ENCODE measurements around the gene ST7.

The ST7 gene

DNA sequence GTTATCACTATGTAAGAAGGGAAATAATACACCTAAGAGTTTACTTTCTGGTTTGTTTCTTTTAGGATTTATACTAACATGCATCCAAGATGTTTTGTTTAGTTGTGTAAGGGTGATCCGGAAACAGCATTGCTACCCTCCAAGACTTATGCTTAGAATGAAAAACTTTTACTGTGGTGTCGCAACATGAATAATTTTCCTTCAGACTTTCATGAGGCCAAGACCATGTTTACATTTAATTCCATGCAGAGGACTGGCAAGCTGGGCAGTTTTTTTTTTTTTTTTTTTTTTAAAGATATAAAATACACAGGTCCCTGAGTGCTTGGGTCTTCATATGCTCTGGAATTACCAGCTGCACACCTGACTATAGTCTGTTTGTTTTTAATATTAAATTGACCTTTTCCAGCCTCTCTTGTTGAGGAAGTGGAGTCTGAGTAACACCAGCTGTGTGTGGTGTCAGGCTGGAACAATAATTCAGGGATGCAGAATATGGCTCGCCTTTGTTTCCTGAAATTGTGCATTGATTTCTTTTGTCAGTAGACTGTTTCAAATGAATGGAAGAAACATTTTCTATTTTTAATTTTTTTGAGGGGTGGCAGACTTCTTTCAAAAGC lies 81.7 kb downstream of the ST7 start:
- no peak for DNase-seq

DNA sequence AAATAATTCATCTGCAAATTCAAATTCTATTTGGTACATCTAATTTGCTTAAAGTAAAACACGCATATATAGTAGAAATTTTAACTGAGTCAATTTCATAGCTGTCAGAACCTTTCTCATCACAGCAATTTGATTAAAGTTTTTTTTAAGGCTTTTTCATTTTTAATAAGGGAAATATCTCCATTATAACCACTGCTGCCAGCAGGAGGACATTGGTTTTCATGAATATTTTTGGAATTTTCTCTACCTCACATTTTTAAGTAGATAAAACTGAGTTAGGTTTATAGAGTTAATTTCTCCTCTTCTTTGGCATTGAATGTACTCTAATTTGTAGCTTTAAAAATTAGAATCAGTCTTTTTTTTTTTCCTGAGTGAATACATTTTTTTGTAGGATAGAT lies 82.2 kb downstream of the ST7 start:
- no peak for DNase-seq

DNA sequence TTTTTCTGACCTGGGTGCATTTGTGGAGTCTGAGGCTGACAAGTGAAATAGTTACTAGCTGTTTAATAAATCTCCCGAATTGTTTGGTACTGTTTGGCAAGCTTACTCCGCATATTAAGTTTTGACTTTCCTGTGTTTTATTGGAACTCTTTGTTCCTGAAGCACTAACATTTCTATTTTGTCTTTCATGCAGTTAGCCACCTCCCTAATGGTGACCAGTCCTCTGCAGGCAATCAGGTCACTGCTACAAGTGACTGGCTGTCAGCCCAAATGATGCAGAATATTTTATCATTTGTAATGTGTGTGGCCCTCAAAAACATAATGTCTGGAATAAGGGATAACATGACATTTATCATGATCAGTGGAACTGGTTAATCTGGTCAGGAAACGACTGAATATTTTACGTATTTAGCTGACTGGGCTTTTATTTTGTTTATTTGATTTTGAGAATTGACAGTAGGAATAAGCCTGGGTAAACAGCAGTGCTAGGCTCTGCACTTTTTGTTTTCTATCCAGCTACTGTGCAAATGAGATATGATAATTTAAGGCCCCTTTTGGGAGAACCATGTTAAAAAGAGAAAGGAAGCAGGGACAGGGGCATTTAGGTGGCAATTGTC lies 82.9 kb downstream of the ST7 start:
- no peak for DNase-seq

DNA sequence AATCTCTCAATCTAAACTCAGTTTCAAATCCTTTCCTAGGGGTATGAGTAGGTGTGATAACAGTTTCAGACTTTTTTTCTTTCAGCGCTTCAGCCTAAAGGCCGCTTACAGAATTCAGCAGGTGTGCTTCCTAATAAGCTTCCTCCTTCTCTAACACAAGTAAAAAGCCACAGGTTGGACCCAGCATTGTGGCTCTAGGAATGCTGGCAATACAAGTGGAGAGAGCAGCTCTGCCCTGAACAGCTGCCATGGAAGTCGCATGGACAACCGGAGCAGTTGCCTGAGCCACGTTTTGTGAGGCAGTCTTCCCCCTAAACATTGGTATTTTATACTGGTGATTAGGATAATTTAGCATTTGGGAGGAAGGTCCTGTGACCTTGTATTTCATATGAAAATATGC lies 83.5 kb downstream of the ST7 start:
- DNase-seq = no peak

DNA sequence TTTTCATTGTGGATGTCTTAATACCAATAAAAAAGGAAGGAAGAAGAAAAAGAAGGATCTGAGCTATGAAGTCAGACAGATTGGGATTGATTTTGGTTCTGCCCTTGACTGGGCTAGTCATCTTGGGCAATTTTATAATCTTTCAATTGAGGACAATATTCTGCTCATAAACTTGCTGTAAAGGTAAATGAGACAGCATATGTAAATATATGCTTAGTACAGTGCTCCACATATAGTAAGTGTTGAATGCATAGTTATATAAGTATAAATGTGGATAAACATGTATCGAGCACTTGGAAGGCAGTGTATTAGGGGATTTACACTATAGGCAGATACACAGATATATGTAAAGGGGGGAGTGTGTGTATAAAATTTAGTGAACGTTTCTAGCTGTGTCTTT lies 85.1 kb downstream of the ST7 start:
- no peak for DNase-seq

DNA sequence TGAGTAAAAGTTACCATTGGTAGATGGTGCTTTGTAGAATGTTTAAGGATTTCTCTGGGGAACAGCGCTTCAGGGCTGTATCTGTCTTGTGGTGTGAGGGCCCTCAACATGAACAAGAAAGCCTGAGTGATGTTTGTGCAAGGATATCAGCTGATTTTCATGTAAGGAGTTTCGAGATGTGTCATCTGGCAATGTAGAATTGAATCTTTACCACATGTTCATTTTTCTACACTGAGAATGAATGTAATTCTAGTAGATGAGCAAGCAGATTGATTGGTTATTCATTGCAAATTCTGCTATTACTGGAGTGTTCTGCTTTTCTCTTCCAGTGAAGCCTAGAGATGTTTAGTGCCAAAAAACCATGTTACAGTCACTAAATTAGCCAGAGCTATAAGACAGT lies 87.7 kb downstream of the ST7 start:
- no peak for DNase-seq

DNA sequence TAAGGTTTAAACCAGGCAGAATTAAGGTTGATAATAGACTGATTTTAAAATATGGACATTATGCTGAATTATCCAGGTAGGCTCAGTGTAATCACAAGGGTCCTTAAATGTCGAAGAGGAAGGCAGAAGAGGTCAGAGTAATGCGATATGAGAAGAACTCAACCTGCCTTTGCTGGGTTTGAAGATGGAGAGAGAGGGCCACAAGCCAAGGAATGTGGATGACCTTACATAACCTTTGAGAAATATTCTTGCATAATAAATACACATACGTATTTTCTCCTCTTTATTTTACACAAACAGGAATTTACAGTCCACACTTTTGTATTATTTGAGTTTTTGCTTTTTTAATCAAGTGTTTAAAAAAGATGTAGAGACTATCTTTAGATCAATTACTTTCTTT lies 88.5 kb downstream of the ST7 start:
- no peak for DNase-seq

DNA sequence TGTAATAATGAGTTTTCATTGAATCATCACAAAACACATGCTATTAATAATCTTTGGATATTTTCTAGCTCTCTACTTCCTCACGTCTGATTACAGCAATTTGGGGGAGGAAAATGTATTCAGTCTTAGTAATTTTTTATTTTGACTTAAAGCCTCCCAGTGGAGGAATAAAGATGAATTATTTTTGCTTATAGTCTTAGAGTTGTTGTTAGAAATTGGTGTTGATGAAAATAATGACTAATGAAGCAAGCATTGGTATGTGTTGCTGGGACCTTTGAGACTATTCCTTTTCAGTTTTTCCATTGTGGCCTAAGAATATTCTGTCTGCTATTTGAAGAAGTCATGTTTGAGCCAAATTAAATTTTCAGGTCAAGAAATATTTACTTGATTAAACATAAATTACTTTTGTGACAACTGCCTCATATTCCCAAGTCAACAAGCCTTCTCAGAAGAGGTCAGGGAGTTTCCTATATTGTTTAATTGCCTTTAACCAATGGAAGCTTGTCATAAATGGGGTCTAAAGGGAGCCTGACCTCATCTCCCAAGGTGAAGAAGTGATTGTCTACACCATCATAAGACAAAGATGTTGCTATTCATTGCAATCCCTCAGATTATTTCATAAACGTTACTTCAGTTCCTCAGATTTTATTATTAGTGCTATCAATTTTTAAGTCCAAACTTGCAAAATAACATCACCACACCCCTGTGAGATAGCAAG lies 90.0 kb downstream of the ST7 start:
- DNase-seq = no peak

DNA sequence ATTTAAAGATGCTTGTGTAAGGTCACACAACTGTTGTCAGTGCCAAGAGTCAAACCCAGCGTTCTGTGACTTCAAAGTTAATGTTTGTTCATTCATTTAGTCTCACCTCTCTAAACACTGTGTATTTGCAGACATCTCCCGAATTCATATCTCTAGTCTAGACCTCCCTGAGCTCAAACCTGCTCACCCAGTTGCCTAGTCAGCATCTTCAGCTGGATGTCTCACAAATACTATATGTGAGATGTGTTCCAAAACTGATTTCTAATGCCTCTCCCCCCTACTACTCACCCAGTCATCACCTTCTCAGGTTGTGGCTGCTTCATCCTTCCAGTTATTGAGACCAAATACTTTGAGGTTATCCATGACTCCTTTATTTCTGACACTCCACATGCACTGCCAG lies 91.4 kb downstream of the ST7 start:
- no peak for DNase-seq

DNA sequence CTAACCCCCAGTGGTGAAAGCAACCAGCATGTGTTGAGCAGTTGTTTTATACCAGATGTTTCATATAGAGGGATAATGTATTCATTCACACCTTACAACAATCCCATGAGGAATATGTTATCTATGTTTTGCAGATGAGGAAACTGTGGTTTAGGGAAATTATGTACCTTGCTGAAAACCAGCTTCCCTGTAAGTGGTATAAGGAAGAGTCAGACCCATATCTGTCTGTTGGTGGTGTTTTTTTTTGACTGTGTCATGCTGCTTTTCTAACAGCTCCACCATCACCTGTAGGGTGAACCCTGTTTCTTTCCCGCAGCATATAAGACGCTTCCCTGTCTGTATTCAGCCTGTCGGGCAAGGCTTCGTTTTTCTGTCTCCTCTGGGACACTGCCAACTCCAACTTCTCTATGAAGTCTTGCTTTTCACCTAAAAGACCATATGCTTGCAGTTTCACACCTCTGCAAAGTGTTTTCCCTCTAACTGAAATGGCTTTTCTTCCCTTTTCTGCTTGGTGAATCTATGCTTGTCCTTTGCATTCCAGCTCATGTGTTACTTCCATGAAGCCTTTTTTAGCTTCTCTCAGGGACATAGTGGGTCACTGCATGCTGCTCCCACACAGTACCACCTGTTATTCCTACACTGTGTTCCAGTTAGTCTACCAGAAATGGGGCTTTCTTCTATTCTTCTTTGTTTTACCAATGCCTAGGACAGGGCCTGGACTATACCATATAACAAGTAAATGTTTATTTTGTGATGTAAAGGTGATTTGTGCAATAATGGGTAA lies 92.8 kb downstream of the ST7 start:
- no peak for DNase-seq

DNA sequence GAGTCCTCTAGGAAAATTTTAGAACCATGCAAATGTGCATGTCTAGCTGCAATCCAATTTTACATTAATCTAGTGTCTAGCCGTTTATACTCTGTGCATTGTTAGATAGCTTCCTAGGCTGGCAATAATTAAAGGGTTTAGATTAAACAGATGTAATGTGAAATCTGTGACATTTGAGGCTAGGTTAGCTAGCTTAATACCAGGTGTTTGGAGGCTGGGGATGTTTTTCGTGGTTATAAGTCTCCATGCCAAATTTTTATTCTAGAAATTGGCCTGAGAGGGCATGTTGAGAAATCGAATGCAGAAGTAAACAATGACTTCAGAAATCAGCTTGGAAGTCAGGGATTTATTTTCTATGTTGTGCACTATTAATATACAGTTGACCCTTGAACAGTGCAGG lies 94.2 kb downstream of the ST7 start:
- no peak for DNase-seq

DNA sequence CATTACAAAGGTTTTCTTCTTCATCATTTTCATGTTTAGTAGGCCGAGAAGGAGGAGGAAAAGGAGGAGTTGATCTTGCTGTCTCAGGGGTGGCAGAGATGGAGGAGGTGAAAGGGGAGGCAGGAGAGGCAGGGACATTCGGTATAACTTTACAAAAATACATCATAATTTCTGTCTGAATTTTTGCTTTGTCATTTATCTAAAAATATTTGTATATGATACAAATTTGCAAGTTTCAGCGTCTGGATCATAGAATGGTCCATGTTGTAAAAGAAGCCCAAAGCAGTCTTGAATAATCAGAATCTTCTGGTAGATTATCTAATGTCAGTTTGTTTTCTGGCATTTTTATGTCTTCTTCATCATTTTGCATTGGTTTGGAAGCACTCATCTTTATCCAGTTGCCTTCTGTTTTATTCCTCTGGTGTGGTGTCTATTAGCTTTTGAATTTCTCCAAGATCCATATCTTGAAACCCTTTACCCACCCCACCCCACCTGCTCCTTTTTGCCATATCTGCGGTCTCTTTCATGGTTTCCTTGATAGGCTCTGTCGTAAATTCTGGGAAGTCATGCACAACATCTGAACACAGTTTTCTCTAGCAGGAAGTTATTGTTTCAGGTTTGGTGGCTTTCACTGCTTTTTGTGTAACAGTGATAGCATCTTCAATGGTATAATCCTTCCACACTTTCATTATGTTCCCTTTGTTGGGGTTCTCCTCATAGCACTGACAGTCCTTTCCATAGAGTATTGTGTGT lies 95.0 kb downstream of the ST7 start:
- no peak for DNase-seq

DNA sequence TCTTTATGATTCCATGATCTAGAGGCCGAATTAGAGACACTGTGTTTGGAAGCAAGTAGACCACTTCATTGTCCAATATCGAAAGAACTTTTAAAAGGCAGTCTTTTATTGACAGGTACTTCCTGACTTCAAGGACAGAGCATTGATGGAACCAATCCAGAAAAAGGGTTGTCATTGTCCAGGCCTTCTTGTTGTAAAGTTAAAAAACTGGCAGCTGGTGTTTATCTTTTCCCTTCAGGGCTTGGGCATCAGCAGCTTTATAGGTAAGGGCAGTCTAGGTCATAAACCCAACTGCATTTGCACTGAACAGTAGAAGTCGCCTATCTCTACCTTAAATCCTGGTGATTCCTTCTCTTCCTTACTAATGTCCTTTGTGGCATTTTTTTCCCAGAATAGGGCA lies 95.6 kb downstream of the ST7 start:
- DNase-seq = no peak

DNA sequence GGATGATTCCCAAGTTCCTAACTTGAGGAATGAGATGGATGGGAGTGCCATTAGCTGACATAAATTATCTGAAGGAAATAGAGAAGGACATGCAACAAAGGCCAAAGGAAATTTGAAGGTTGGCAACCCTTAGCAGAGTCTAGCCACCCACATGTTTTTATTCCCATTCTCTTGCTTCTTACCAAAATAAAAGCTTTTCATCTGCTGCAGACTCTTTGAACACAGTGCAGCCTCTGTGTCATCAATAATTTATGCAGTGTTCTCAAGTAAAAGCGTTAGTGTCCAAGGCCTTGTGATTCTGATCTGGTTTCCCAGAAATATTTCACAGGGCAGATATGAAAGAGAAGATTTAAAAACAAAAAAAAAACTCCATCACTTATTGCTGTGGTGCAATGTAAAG lies 98.5 kb downstream of the ST7 start:
- DNase-seq = no peak

DNA sequence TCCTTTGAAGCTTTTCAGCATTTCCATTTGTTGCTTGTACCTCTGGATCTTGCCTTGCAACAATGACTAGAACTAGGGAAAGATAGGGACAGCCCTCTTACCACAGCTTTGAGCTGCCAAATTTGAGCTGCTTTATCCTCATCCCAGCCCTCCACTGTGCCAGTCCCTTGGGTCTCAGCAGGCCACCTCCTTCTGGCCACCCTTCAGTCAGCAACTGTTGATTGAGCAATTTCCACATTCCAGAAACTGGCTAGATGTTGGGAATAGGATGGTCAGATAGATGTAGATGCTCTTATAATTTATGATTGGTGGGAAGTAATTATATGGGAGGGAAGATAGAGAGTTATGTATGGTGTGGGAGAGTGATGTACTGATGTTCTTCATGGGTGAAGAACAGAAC lies 100.1 kb downstream of the ST7 start:
- no peak for DNase-seq

DNA sequence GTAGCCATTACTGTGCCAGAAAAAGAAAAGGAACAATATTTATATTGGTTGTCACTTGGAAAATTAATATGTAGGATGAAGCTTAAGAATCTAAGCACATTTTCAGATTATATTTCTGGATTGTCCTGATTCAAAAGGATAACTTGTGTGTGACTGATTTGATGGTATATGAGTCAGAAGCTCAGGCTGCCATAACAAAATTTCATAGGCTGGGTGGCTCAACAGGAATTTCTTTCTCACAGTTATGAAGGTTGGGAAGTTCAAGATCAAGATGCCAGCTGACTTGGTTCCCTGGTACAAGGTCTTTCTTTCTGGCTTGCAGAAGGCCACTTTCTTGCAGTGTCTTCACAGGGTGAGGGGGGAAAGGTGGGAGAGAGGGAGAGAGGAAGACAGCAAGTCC lies 108.5 kb downstream of the ST7 start:
- no peak for DNase-seq

DNA sequence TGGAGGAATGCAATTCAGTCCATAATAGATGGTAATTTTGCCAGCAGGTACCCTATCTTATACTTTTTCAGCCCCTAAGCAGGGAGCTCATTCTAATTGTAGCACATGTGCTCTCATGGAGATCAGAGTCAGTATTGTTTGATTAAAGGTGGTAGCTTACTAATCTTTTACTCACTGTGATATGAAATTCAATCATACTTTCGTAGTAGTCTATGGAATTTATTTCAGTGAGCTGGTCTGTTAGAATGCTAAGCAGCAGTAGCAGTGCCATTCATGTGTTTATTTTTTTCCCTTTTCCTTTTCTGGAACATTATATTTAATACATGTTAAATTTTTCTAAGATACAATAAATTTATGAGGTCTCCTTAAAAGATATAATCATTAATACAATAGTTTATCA lies 109.0 kb downstream of the ST7 start:
- DNase-seq = no peak

DNA sequence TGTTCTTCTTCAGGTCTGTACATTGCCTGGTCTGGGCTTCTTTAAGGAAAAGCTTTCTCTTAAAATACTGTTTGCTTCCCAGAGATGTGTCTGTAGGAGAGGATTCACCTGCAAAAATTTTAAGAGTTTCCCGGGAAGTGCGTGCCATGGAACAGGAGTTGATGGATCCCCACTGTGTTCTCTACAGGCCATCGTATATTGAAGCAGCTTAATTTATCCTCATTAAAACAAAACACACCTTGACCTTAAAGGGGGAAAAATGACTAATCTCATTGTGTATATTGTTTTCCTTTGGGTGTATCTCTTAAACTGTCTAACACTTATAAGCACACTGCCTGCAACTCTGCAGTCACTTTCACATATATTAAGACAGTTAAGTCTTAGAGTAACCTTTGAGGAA lies 111.4 kb downstream of the ST7 start:
- no peak for DNase-seq

DNA sequence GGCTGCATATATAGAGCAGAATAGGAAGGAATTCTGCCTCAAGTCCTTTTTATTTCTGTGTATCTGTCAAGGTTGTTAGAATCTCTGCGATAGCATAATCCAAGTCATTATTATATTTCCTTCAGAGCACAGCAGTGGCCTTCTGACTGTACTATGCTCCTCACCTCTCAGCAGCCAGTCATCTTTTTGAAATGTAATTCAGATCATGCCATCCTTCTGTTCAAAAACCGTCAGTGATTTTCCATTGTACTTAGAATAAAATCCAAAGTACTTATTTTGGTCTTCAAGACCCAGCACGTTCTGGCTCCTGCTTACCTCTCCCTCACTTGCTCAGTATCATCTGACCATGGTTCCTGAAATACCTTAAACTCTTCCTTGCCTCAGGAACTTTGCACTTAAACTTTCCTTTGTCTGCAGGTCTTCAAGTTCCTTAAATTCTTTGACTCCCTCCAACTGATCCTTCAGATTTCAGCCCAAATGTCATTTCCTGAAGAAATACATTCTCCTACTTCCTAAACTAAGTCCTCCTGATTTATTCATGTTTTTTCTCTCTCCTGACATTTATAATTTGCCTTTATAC lies 112.4 kb downstream of the ST7 start:
- DNase-seq = no peak

DNA sequence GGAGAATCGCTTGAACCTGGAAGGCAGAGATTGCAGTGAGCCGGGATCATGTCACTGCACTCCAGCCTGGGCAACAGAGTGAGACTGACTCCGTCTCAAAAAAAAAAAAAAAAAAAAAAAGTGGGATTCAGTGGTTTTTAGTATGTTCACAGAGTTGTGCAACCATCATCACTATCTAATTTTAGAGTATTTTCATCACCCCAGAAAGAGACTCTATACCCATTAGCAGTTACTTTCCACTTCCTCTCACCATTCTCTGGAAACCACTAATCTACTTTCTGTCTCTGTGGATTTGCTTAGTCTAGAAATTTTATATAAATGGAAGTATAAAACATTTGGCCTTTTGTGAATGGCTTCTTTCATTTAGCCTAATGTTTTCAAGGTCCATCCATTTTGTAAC lies 113.4 kb downstream of the ST7 start:
- DNase-seq = no peak

DNA sequence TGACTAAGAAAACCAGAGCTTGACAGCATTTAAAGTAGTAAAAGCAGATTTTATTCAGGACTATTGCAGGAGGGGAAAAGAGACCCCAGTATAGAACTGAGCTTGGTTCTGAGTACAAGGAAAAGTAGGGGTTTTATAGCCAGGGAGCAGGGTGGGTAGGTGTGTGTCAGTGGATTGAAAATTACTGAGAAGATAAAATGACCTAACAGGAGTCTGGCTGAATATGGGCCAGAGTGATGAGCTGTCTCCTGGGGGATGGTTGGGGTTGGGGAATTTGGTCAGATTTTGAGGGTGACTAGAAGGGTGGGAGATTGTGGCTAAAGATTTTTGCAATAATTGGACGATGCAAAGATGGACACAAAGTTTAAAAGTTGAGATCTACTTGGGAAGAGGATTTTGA lies 114.0 kb downstream of the ST7 start:
- DNase-seq = no peak

DNA sequence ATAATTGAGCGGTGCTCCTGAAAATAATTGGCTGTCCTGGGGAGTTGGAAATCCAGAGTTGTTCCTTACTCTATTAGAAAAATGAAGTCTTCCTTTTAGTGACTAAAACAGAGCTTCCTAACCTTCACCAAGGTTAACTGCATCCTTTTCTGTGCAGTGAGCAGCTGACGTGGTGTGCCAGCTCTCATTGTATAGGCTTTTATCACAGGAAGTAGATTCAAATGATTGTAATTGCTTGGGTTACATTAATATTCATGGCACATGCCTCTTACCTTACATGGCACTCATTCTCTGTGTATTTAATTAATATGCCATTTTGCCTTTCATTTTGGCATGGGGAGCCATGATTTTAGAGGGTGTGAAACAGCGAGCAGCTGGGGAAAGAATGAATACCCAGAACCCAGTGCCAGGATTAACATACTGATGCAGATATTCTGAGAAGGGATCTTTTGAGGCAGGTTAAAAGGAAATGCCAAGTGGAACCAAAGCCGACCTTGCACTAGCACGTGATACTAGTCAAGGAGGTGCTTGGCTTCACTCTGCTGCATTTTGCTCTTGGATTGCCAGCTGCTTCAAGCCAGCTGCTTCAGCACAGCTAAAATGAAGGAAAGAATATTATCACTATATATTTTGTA lies 115.3 kb downstream of the ST7 start:
- no peak for DNase-seq
